ENCODE data around the gene TENM4.

Gene TENM4

DNA sequence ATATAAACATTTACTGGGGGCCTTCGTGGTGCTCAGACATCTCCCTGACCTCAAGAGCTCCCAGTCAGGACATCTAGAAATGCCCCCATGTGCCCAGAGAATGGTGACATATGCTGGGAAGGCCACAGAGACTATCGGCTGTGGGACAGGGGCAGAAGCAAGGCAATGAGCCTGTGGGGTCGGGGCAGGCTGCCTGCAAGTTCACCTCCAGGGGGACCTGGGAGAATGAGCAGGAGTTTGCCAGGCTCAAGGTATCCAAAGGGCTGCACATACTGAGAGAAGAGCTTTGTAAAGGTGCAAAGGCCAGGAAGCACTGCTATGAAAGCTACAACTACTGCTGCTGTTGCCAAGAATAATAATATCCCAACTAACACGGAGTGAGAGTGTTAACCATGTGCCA, 233.9 kb downstream of the TENM4 start:
- TF ChIP-seq ZNF70 (CRISPR knock-in tag; IDR thresholded peaks at IDR 0.05) (no peak), ZNF8 (CRISPR knock-in tag; IDR thresholded peaks at IDR 0.05) (no peak), TOX (CRISPR knock-in tag; IDR thresholded peaks at IDR 0.05; ENCODE audit: borderline replicate concordance) (no peak), CSRNP3 (CRISPR knock-in tag; IDR thresholded peaks at IDR 0.05) (no peak), PPARA (CRISPR knock-in tag; IDR thresholded peaks at IDR 0.05; ENCODE audit: borderline replicate concordance) (no peak), OSR1 (CRISPR knock-in tag; IDR thresholded peaks at IDR 0.05) (no peak), ZC3H10 (CRISPR knock-in tag; IDR thresholded peaks at IDR 0.05) (no peak), ARNTL (CRISPR knock-in tag; IDR thresholded peaks at IDR 0.05; ENCODE audit: borderline replicate concordance, low read depth) (no peak), BACH2 (CRISPR knock-in tag; IDR thresholded peaks at IDR 0.05; ENCODE audit: borderline replicate concordance) (no peak)
- TF ChIP-seq, protein P1, sequence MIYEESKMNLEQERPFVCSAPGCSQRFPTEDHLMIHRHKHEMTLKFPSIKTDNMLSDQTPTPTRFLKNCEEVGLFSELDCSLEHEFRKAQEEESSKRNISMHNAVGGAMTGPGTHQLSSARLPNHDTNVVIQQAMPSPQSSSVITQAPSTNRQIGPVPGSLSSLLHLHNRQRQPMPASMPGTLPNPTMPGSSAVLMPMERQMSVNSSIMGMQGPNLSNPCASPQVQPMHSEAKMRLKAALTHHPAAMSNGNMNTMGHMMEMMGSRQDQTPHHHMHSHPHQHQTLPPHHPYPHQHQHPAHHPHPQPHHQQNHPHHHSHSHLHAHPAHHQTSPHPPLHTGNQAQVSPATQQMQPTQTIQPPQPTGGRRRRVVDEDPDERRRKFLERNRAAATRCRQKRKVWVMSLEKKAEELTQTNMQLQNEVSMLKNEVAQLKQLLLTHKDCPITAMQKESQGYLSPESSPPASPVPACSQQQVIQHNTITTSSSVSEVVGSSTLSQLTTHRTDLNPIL (CRISPR knock-in tag; IDR thresholded peaks at IDR 0.05; ENCODE audit: low read depth): no peak
- TF ChIP-seq, protein P2, sequence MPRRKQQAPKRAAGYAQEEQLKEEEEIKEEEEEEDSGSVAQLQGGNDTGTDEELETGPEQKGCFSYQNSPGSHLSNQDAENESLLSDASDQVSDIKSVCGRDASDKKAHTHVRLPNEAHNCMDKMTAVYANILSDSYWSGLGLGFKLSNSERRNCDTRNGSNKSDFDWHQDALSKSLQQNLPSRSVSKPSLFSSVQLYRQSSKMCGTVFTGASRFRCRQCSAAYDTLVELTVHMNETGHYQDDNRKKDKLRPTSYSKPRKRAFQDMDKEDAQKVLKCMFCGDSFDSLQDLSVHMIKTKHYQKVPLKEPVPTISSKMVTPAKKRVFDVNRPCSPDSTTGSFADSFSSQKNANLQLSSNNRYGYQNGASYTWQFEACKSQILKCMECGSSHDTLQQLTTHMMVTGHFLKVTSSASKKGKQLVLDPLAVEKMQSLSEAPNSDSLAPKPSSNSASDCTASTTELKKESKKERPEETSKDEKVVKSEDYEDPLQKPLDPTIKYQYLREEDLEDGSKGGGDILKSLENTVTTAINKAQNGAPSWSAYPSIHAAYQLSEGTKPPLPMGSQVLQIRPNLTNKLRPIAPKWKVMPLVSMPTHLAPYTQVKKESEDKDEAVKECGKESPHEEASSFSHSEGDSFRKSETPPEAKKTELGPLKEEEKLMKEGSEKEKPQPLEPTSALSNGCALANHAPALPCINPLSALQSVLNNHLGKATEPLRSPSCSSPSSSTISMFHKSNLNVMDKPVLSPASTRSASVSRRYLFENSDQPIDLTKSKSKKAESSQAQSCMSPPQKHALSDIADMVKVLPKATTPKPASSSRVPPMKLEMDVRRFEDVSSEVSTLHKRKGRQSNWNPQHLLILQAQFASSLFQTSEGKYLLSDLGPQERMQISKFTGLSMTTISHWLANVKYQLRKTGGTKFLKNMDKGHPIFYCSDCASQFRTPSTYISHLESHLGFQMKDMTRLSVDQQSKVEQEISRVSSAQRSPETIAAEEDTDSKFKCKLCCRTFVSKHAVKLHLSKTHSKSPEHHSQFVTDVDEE (CRISPR knock-in tag; IDR thresholded peaks at IDR 0.05): no peak
- ATAC-seq: no peak

- TF ChIP-seq PPARA (CRISPR knock-in tag; IDR thresholded peaks at IDR 0.05; ENCODE audit: borderline replicate concordance): no peak
- TF ChIP-seq, protein P1 (CRISPR knock-in tag; IDR thresholded peaks at IDR 0.05; ENCODE audit: low read depth): no peak
- no peak for TF ChIP-seq POU6F1 (CRISPR knock-in tag; IDR thresholded peaks at IDR 0.05; ENCODE audit: borderline replicate concordance, low read depth)
- TF ChIP-seq ZFP30 (CRISPR knock-in tag; IDR thresholded peaks at IDR 0.05): no peak
- no peak for TF ChIP-seq ZNF565 (CRISPR knock-in tag; conservative IDR thresholded peaks at IDR 0.05; ENCODE audit: low read depth)
- no peak for TF ChIP-seq ZNF8 (CRISPR knock-in tag; IDR thresholded peaks at IDR 0.05)
- TF ChIP-seq ISL1 (CRISPR knock-in tag; IDR thresholded peaks at IDR 0.05): no peak
- no peak for TF ChIP-seq ZFP3 (CRISPR knock-in tag; IDR thresholded peaks at IDR 0.05)
- no peak for TF ChIP-seq GLIS3 (CRISPR knock-in tag; IDR thresholded peaks at IDR 0.05)
- TF ChIP-seq ARNTL (CRISPR knock-in tag; IDR thresholded peaks at IDR 0.05; ENCODE audit: borderline replicate concordance, low read depth): no peak
- TF ChIP-seq CSDC2 (CRISPR knock-in tag; IDR thresholded peaks at IDR 0.05): no peak
- TF ChIP-seq, protein P2 (CRISPR knock-in tag; IDR thresholded peaks at IDR 0.05): no peak
- TF ChIP-seq CSRNP3 (CRISPR knock-in tag; IDR thresholded peaks at IDR 0.05): no peak
These were observed 235.0 kb downstream of the TENM4 start for GRCh38 chr11:79205786-79206185.

More at GRCh38 chr11:79205786-79206185, 235.0 kb downstream of the TENM4 start:
- ATAC-seq: no peak
